ENCODE measurements around the gene SIX5. TPM values are rescaled to one million over a fixed set of nuclear protein-coding genes. Genes with fewer than 3 reads are reported as not detected.

The SIX5 gene
- total and polyA plus RNA-seq, 9 of the 15 experiments (the other 6 are each of a cell fraction or from before 2014, with no cell fraction given) = 1.4 to 17.2 (median 7.4) TPM; not detected in 2

- TF ChIP-seq MXD1 (CRISPR knock-in tag; IDR thresholded peaks at IDR 0.05; ENCODE audit: borderline replicate concordance, poor library complexity, severe bottlenecking) (peak; percentile 27), ZNF589 (CRISPR knock-in tag; IDR thresholded peaks at IDR 0.05; ENCODE audit: low read depth) (no peak), SAFB2 (IDR thresholded peaks at IDR 0.05; ENCODE audit: borderline replicate concordance, low read depth, low read length, severe bottlenecking) (no peak), ZBTB12 (CRISPR knock-in tag; IDR thresholded peaks at IDR 0.05) (no peak), LARP7 (IDR thresholded peaks at IDR 0.05) (no peak), ZNF740 (CRISPR knock-in tag; IDR thresholded peaks at IDR 0.05) (no peak; the same call in none of the 2 replicates), ZNF740 (tag; IDR thresholded peaks at IDR 0.05) (no peak), DLX4 (CRISPR knock-in tag; IDR thresholded peaks at IDR 0.05) (no peak), SMARCC2 (IDR thresholded peaks at IDR 0.05; ENCODE audit: low read depth) (no peak), GTF2B (IDR thresholded peaks at IDR 0.05; ENCODE audit: extremely low read depth, insufficient read length) (no peak), ZNF23 (CRISPR knock-in tag; IDR thresholded peaks at IDR 0.05) (no peak), ZNF592 (IDR thresholded peaks at IDR 0.05) (peak; percentile 85), HOMEZ (CRISPR knock-in tag; IDR thresholded peaks at IDR 0.05) (no peak), POLR2B (IDR thresholded peaks at IDR 0.05; ENCODE audit: low read depth, partially characterized antibody) (peak; percentile 71), CHD4 (IDR thresholded peaks at IDR 0.05; ENCODE audit: insufficient read depth, insufficient replicate concordance, low read depth, low read length, poor library complexity, severe bottlenecking) (no peak)
Observed at GRCh38 chr19:45770192-45771101, 1.4 kb upstream of the SIX5 start (continued).
